Osteocyte (in vitro differentiated cells): ENCODE data around the gene HOXB4. TPM values are rescaled to one million over a fixed set of nuclear protein-coding genes. Genes with fewer than 3 reads are reported as not detected.

Source experiments
- DNase-seq: peaks from one replicate; pipeline ENCODE4 v3.0.0; 2021; ENCODE audit warnings: mixed read lengths; ENCODE audit not compliant: unreplicated experiment; ENCODE audit errors: extremely low spot score
- H3K27ac Mint-ChIP-seq: one replicate; pipeline ENCODE4 v1.8.0; 2021; ENCODE audit warnings: mild to moderate bottlenecking, mixed read lengths; ENCODE audit not compliant: unreplicated experiment
- H3K27me3 Mint-ChIP-seq: one replicate; pipeline ENCODE4 v1.8.0; 2021; ENCODE audit warnings: mixed read lengths; ENCODE audit not compliant: unreplicated experiment
- H3K36me3 Mint-ChIP-seq: one replicate; pipeline ENCODE4 v1.8.0; 2021; ENCODE audit warnings: mixed read lengths; ENCODE audit not compliant: unreplicated experiment
- H3K4me1 Mint-ChIP-seq: one replicate; pipeline ENCODE4 v1.8.0; 2021; ENCODE audit warnings: mixed read lengths; ENCODE audit not compliant: unreplicated experiment
- H3K4me3 Mint-ChIP-seq: one replicate; pipeline ENCODE4 v1.8.0; 2021; ENCODE audit warnings: mild to moderate bottlenecking, moderate library complexity, mixed read lengths; ENCODE audit not compliant: unreplicated experiment
- H3K9me3 Mint-ChIP-seq: one replicate; pipeline ENCODE4 v1.8.0; 2021; ENCODE audit warnings: mixed read lengths; ENCODE audit not compliant: unreplicated experiment
- total RNA-seq: library from RNA; stranded (reverse); gene quantifications from 2 replicates; pipeline ENCODE4 v1.2.1, GENCODE V29; 2021
- TF ChIP-seq, protein P1 (sequence below): fragments of 200-600 bp; sonication (generic); IDR thresholded peaks from 2 replicates; pipeline ENCODE4 v1.5.0; 2021; ENCODE audit warnings: antibody characterized with exemption, mild to moderate bottlenecking, moderate library complexity

Gene HOXB4
- total RNA-seq, 1 donor from 2014 or later = not detected

DNA sequence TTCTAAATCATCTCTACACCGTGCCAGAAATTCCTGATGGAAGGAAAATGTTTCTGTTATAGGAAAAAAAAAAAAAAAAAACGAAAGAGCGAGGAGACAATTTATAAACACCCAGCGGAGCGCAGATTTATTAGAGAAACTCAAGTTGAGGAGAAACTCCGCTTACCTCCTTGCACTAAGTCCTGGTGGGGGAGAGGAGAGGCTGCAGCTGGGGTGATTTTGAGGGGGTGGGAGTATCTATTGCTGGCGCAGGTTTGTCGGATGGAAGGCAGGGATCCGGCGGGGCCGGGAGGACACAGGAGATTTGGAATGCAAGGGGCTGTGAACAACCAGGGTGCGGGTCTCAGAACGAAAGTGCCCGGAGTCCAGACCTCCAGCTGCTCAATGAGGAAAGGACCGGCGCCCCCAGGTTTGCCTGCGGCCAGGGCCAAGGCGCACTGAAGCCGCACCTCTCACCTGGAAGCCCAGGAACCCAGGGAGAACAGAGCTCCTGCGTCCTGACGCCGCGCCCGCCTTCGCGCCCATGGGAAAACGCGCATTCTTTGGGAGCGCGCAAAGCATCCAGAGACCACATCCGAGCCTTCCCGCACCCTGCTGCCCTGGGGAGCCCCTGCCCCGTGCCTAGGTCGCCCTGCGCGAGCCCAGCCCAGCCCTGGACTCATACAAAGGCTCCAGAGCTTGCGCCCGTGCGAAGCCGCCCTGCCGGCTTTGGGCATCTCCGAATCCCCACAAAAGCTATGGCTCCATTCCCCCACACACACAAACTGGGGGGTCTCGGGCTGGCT lies 39.5 kb upstream of the HOXB4 start:
- Mint-ChIP-seq H3K27ac (no peak overlapping the region), H3K4me3 (no peak overlapping the region), H3K36me3 (no peaks in the 10 kb centered on the region), H3K9me3 (no peaks in the 10 kb centered on the region), H3K27me3 (peaks cover 91% of the 10 kb centered on the region), H3K4me1 (peaks cover 27% of the 10 kb centered on the region)
- no peak for DNase-seq
- TF ChIP-seq, protein P1, sequence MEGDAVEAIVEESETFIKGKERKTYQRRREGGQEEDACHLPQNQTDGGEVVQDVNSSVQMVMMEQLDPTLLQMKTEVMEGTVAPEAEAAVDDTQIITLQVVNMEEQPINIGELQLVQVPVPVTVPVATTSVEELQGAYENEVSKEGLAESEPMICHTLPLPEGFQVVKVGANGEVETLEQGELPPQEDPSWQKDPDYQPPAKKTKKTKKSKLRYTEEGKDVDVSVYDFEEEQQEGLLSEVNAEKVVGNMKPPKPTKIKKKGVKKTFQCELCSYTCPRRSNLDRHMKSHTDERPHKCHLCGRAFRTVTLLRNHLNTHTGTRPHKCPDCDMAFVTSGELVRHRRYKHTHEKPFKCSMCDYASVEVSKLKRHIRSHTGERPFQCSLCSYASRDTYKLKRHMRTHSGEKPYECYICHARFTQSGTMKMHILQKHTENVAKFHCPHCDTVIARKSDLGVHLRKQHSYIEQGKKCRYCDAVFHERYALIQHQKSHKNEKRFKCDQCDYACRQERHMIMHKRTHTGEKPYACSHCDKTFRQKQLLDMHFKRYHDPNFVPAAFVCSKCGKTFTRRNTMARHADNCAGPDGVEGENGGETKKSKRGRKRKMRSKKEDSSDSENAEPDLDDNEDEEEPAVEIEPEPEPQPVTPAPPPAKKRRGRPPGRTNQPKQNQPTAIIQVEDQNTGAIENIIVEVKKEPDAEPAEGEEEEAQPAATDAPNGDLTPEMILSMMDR = no peak

DNA sequence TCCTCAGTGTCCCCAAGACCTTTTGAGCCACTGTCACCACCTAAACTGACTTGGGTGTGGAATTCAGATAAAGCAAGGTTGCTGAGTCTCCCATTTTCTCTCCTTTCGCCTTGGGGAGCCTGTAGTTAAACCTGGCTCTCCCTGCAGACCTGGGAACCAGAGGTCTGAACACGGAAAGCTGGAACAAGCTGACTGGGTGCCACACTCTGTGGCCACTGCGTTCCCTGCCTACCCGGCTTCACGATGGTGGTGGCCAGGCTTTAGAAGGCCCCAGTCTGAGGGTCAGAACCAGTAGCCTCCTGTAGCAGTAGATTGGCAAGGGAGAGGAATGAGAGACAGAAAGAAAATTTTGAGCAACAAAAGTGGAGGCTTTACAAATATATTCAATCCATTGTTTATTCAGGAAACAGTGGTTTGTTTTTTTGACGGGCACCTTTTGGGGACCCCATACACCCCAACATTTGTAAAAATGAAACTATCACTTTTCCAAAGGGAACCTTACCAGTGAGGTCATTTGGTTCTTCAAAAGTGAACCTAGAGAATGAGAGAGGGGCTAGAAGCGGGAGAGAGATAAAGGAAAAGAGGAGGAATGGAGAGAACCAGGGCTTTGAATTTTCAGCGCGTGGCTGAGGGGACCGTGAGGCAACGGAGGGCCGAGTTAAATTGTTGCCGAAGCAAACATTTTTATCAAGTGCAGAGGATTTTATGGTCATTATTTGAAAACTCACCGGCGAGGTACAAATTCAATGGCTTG lies 38.7 kb upstream of the HOXB4 start:
- Mint-ChIP-seq H3K9me3 (no peaks in the 10 kb centered on the region), H3K27ac (no peak overlapping the region), H3K4me3 (no peak overlapping the region), H3K36me3 (no peaks in the 10 kb centered on the region), H3K4me1 (peaks cover 31% of the 10 kb centered on the region), H3K27me3 (peaks cover 88% of the 10 kb centered on the region)
- no peak for DNase-seq
- TF ChIP-seq, protein P1 = no peak

DNA sequence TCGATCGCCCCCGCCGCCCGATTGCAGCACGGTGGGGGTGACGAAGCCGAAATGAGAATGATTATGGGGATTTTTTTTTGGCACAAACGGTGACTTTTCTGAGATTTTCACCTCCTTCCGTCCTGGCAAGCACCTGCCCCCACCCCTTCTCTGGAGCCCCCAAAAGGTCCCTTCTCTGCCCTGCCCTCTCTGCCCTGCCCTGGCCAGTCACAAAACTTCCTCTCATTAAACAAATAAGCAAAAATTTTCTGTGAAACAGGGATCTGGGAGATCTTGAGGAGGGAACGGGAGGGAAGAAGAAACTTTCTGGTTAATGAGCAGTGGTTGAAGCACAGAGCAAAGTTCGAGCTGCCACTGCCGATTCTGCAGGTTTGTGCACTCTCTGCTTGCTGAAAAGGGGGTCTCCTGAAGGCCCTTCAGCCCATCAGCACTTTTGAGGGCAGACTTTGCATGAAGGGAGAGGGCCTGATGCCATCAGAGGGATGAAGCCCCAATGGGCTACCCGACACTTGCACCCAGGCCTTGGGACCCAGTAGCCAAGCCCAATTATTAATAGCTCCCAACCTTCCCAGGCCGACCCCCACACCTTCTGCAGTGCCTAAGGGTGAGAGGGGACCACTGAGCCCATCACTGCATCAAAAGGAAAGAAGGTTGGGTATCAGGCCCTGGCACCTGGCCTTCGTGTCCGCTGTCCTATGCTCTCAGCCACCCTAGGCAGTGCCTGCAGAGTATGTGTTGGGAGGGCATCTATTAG lies 38.0 kb upstream of the HOXB4 start:
- Mint-ChIP-seq H3K27me3 (peaks cover 88% of the 10 kb centered on the region), H3K36me3 (no peaks in the 10 kb centered on the region), H3K4me3 (no peak overlapping the region), H3K27ac (no peak overlapping the region), H3K4me1 (peaks cover 31% of the 10 kb centered on the region), H3K9me3 (no peaks in the 10 kb centered on the region)
- TF ChIP-seq, protein P1 = no peak
- DNase-seq = no peak

DNA sequence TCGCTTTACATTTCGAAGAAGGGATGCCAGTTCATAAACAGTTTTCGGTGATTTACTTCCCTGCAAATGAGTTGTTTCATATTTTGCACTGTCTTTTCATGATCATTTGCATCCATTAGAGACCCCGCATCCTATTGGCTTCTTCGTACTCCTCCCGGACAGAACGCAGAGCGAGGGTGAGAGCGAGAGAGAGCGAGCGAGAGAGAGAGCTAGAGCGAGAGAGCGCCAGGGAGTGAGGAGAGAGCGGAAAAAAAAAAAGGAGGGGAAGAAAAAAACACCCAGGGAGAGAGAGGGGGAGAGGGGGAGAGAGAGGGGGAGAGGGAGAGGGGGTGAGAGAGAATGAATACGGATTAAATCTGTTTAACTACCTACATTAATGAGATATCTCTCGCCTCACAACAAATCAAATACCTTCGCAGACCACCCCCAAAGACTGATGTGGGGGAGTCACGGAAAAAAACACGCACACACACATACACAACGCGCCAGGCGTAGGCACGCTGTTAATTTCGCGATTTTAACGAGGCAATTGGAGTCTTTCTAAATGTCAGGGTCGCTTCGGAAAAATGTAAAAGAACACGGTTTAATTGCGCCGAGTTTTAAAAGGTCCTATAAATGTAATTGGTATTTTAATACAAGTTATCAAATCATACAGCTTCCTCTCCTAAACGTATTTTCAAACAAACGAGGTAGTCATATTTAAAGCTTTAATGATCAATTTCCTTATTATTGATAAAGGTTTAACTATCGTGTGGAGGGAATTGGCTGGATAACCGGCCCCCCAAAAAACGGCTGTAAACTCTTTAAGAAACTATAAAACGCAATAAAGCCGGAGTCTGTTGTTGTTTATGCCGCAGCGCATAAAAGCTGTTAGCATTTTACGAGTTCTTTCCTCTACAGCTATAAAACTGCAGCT lies 37.2 kb upstream of the HOXB4 start, which contains the start of gene HOXB8:
Gene HOXB8 (minus strand): TSS at position 246 of the 916 bp plus-strand sequence. CDS start 588 bp downstream, outside the sequence.
- peaks cover 85% of the 10 kb centered on the region for H3K27me3 Mint-ChIP-seq
- DNase-seq = no peak
- no peak within 1 kb of the TSS for H3K27ac Mint-ChIP-seq
- no peaks in the 10 kb centered on the region for H3K9me3 Mint-ChIP-seq
- H3K4me1 Mint-ChIP-seq = peaks cover 36% of the 10 kb centered on the region
- H3K4me3 Mint-ChIP-seq = no peak within 1 kb of the TSS
- H3K36me3 Mint-ChIP-seq = no peaks in the 10 kb centered on the region
- TF ChIP-seq, protein P1 = no peak
